Caco-2 (cell line): ENCODE results near the gene CDRT15. TPM values are rescaled to one million over a fixed set of nuclear protein-coding genes. Genes with fewer than 3 reads are reported as not detected.
"Not testable (repeated sequence)": the region's sequence is repeated elsewhere in the genome, so short reads cannot be mapped to it uniquely, and the experiment has no call there.

ENCODE experiments used
- Bru-seq: library from RNA; stranded (reverse); fragments of 400-500 nt; gene quantifications from one replicate; lab custom pipeline; 2021; lab: Mats Ljungman, UMichigan
- BruChase-seq, 2 experiments: library from RNA; stranded (reverse); fragments of 400-500 nt; gene quantifications; one replicate each; lab custom pipeline; 2021; lab: Mats Ljungman, UMichigan
- BruUV-seq: library from RNA; stranded (reverse); fragments of 400-500 nt; replicated peaks from 2 replicates; lab custom pipeline; 2021; lab: Mats Ljungman, UMichigan
- CTCF ChIA-PET: fragments of 300-600 bp; sonication (Branson Sonifier 250); formaldehyde crosslinking; loops from one replicate; lab custom pipeline; 2022; ENCODE audit warnings: antibody characterized with exemption; lab: Charles Lee
- POLR2A ChIA-PET: fragments of 300-600 bp; sonication (Branson Sonifier 250); formaldehyde crosslinking; loops from one replicate; lab custom pipeline; 2022; ENCODE audit warnings: antibody characterized with exemption; lab: Charles Lee
- DNase-seq, 2 experiments: peaks; one replicate each; pipeline versions ENCODE4 v3.0.0 to v3.0.0-alpha.2; 2020 to 2022
- H3K27me3 ChIP-seq: replicated peaks from 2 replicates; pipeline ENCODE4 v1.6.0; 2011; ENCODE audit warnings: low read length; ENCODE audit not compliant: control insufficient read depth, insufficient read depth
- H3K36me3 ChIP-seq: 2 replicates; pipeline ENCODE4 v1.5.1; 2011; ENCODE audit warnings: low read length; ENCODE audit not compliant: control insufficient read depth, insufficient read depth
- H3K4me1 ChIP-seq: fragments of 250-450 bp; sonication (Bioruptor Pico); 2 replicates; pipeline ENCODE4 v1.5.1; 2020; ENCODE audit warnings: mild to moderate bottlenecking
- H3K4me3 ChIP-seq: 2 replicates; pipeline ENCODE4 v1.5.1; 2011; ENCODE audit warnings: low read depth, mild to moderate bottlenecking, control low read depth, low read length
- H3K9me3 ChIP-seq: fragments of 250-450 bp; sonication (Bioruptor Pico); 2 replicates; pipeline ENCODE4 v1.5.1; 2020; ENCODE audit warnings: mild to moderate bottlenecking, moderate library complexity
- H3K27ac Mint-ChIP-seq: one replicate; pipeline ENCODE4 v1.8.0; 2022; ENCODE audit warnings: mixed read lengths; ENCODE audit not compliant: unreplicated experiment
- H3K27me3 Mint-ChIP-seq: one replicate; pipeline ENCODE4 v1.8.0; 2022; ENCODE audit warnings: mixed read lengths; ENCODE audit not compliant: insufficient read depth, unreplicated experiment
- H3K36me3 Mint-ChIP-seq: one replicate; pipeline ENCODE4 v1.8.0; 2022; ENCODE audit warnings: mild to moderate bottlenecking, mixed read lengths; ENCODE audit not compliant: insufficient read depth, unreplicated experiment
- H3K4me1 Mint-ChIP-seq: one replicate; pipeline ENCODE4 v1.8.0; 2022; ENCODE audit warnings: low read depth, mixed read lengths; ENCODE audit not compliant: unreplicated experiment
- H3K4me3 Mint-ChIP-seq: one replicate; pipeline ENCODE4 v1.8.0; 2022; ENCODE audit warnings: mild to moderate bottlenecking, moderate library complexity, mixed read lengths; ENCODE audit not compliant: unreplicated experiment
- H3K9me3 Mint-ChIP-seq: one replicate; pipeline ENCODE4 v1.8.0; 2022; ENCODE audit warnings: mixed read lengths; ENCODE audit not compliant: unreplicated experiment
- CTCF ChIP-seq, 2 experiments: fragments of 200-600 bp in 1 of 2; IDR thresholded peaks; 1 replicate in 1 of 2; 2 replicates in 1 of 2; pipeline versions ENCODE4 v1.5.1 to v1.8.0; 2011 to 2022; ENCODE audit warnings: antibody characterized with exemption in 1 of 2, control low read depth in 1 of 2, inconsistent platforms in 1 of 2, low read depth in 1 of 2, low read length in 1 of 2, mild to moderate bottlenecking in 1 of 2, moderate library complexity in 1 of 2; ENCODE audit not compliant: insufficient read depth in 1 of 2, severe bottlenecking in 1 of 2, unreplicated experiment in 1 of 2
- intact Hi-C: fragments of 100-400 bp; cut with micrococcal nuclease; formaldehyde crosslinking; loops from one replicate; pipeline ENCODE4 v1.10.0; 2022; ENCODE audit not compliant: unreplicated experiment
- long read RNA-seq: library from polyadenylated mRNA; stranded (forward); transcript quantifications from one replicate; pipeline ENCODE4 v2.0.0, GENCODE V29; 2022
- total RNA-seq: library from RNA; stranded (reverse); gene quantifications from 2 replicates; pipeline ENCODE4 v1.2.3, GENCODE V29; 2022

The CDRT15 gene
- total RNA-seq (not detected in 2 replicates), Bru-seq, nascent RNA (not detected), BruChase-seq, experiment 1, labeled RNA remaining after a 2-hour chase (not detected), BruChase-seq, experiment 2, labeled RNA remaining after a 6-hour chase (not detected)
- long read RNA-seq, result 0 reads

GRCh38 chr17:14236762-14237161, at the start of gene CDRT15:
TSS of gene CDRT15 (minus strand) at chr17:14236862. CDS start at chr17:14236833, 29 bp downstream.
- H3K9me3 ChIP-seq, BruUV-seq, H3K9me3 Mint-ChIP-seq, POLR2A ChIA-PET, H3K36me3 ChIP-seq, H3K27me3 ChIP-seq, H3K4me1 Mint-ChIP-seq, intact Hi-C loops, H3K4me3 ChIP-seq, CTCF ChIA-PET, H3K4me3 Mint-ChIP-seq, DNase-seq, H3K27me3 Mint-ChIP-seq, H3K36me3 Mint-ChIP-seq, H3K27ac Mint-ChIP-seq, H3K4me1 ChIP-seq: not testable (repeated sequence)

- ChIA-PET POLR2A (no interaction called here), CTCF (no interaction called here)
- Mint-ChIP-seq H3K4me3 (no peak overlapping the region), H3K4me1 (no peaks in the 10 kb centered on the region), H3K27me3 (peaks cover 5% of the 10 kb centered on the region), H3K9me3 (peaks cover 9% of the 10 kb centered on the region), H3K36me3 (no peaks in the 10 kb centered on the region), H3K27ac (no peak overlapping the region)
- Histone ChIP-seq H3K9me3 (no peaks in the 10 kb centered on the region), H3K27me3 (no peaks in the 10 kb centered on the region), H3K4me1 (no peaks in the 10 kb centered on the region), H3K36me3 (no peaks in the 10 kb centered on the region), H3K4me3 (no peak overlapping the region)
- intact Hi-C loops, result no loop called here
- BruUV-seq, result no TSS peak
- no peak for DNase-seq
- TF ChIP-seq CTCF (IDR thresholded peaks at IDR 0.05; ENCODE audit: insufficient read depth in 1 of 2, low read depth in 1 of 2, low read length in 1 of 2, severe bottlenecking in 1 of 2, unreplicated experiment in 1 of 2), result no peak
Measured at GRCh38 chr17:14282726-14283125, 46.1 kb upstream of the CDRT15 start.

- no peaks in the 10 kb centered on the region for H3K36me3 ChIP-seq
- Mint-ChIP-seq H3K36me3 (no peaks in the 10 kb centered on the region), H3K27ac (no peak overlapping the region), H3K4me3 (no peak overlapping the region), H3K4me1 (no peaks in the 10 kb centered on the region), H3K9me3 (peaks cover 9% of the 10 kb centered on the region), H3K27me3 (peaks cover 5% of the 10 kb centered on the region)
- CTCF ChIA-PET, result no interaction called here
- no peak for TF ChIP-seq CTCF (IDR thresholded peaks at IDR 0.05; ENCODE audit: insufficient read depth in 1 of 2, low read depth in 1 of 2, low read length in 1 of 2, severe bottlenecking in 1 of 2, unreplicated experiment in 1 of 2)
- POLR2A ChIA-PET, result no interaction called here
- no peaks in the 10 kb centered on the region for H3K9me3 ChIP-seq
- no peaks in the 10 kb centered on the region for H3K4me1 ChIP-seq
- H3K27me3 ChIP-seq, result no peaks in the 10 kb centered on the region
- H3K4me3 ChIP-seq, result no peak overlapping the region
- BruUV-seq, result no TSS peak
- intact Hi-C loops, result no loop called here
- DNase-seq, result no peak
Measured at GRCh38 chr17:14281530-14281929, 44.9 kb upstream of the CDRT15 start.
